Psoas muscle (tissue), 8 donors: Measurements from ENCODE around the gene CFAP100. TPM values are rescaled to one million over a fixed set of nuclear protein-coding genes. Genes with fewer than 3 reads are reported as not detected.

Source experiments
- ATAC-seq, 4 donors: fragments of 200-7000 bp; cut with Tn5 transposase; one replicate each; pipeline ENCODE4 v1.9.1; 2020; ENCODE audit warnings: moderate library complexity in 3 of 4, mild to moderate bottlenecking in 2 of 4
- DNase-seq, 2 donors: peaks; one replicate each; pipeline ENCODE4 v3.0.0-alpha.2; 2020
- H3K27ac ChIP-seq: fragments of 200-600 bp; one replicate; pipeline ENCODE4 v1.8.0; 2022
- H3K27me3 ChIP-seq, 3 donors: fragments of 200-600 bp in 1 of 3; one replicate each; pipeline versions ENCODE4 v1.6.1 to v1.8.0; 2013 to 2022; ENCODE audit warnings: low read length in 2 of 3, mild to moderate bottlenecking in 2 of 3, moderate library complexity in 1 of 3; ENCODE audit not compliant: insufficient read depth in 3 of 3
- H3K36me3 ChIP-seq, 2 donors: fragments of 200-600 bp in 1 of 2; one replicate each; pipeline versions ENCODE4 v1.6.1 to v1.8.0; 2013 to 2022; ENCODE audit warnings: low read depth in 1 of 2, mild to moderate bottlenecking in 1 of 2, moderate library complexity in 1 of 2; ENCODE audit not compliant: insufficient read depth in 1 of 2
- H3K4me1 ChIP-seq: fragments of 200-600 bp; one replicate; pipeline ENCODE4 v1.8.0; 2022
- H3K4me3 ChIP-seq: fragments of 200-600 bp; one replicate; pipeline ENCODE4 v1.8.0; 2022; ENCODE audit warnings: mild to moderate bottlenecking
- H3K9me3 ChIP-seq: fragments of 200-600 bp; one replicate; pipeline ENCODE4 v1.8.0; 2022
- WGBS, 3 donors: extraction: QIAGEN DNeasy Blood & Tissue Kit; methylation state at CpG; one replicate each; pipeline versions ENCODE4 v1.1.6 to v1.1.7; 2013; 5-methylcytosine and 5-hydroxymethylcytosine counted together
- intact Hi-C, 2 donors: fragments of 100-400 bp; cut with DNase I; formaldehyde crosslinking; loops; one replicate each; pipeline versions ENCODE4 v1.11.0 to v1.14.2; 2022
- polyA plus RNA-seq, 3 donors: library from polyadenylated mRNA; stranded (reverse); fragments of 200-250 nt; gene quantifications; one replicate each; pipeline ENCODE4 v1.2.3, GENCODE V29; 2013
- total RNA-seq, 4 donors: library from RNA; stranded (reverse); fragmentation: NEBNext Ultra II Directional in 2 of 4; extraction: Animal tissue kit (Norgen Biotek cat#: 25700) in 2 of 4; gene quantifications; one replicate each; pipeline versions ENCODE4 v1.2.1 to v1.2.4, GENCODE V29; 2021 to 2023
- TF ChIP-seq, protein P1 (sequence below): fragments of 200-600 bp; IDR thresholded peaks from one replicate; pipeline ENCODE4 v1.8.0; 2022; ENCODE audit warnings: antibody characterized with exemption
- donor health status: healthy with polysubstance abuse.
- donor health status: DM: no; HTN: no; CAD: no; lungs with moderate emphysema.
- donor health status: Bipolar disorder and iron deficiency.
- donor health status: healthy.
- donor health status: DM: yes; HTN: yes; CAD: no.
- donor health status: DM: no; HTN: no; CAD: no.
- donor health status: DM: no; HTN: no; CAD: no.
- donor health status: DM: yes; HTN: yes; CAD: no.

CFAP100 gene
- total and polyA plus RNA-seq, 7 donors: not detected

DNA sequence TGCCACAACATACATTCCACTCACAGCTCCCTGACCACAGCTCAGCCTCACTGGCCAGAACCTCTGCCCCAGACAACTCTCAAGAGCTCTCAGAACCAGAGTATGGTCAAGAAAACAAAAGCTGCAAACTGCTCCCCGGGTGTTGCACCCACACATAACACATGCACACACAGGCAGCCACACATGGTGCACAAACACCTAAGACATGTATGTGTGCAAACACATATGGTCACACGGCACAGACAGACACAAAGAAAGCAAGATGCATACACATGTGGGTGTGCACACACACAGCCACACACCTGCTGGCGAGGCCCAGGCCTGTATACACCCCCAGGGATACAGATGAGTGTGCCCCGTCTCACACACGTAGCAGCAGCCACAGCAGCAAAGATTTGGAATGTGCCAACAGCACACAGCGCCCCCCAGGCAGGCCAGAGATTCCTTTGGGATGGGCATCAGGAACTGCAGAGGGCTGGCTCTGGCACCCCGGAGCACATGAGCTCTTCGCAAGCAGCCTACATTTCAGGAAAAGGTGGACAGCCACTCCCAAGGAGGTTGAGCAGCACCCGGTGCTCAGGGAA is 44.1 kb upstream of the CFAP100 start:
- Histone ChIP-seq H3K27me3 (no peaks in the 10 kb centered on the region), H3K4me1 (peaks cover 79% of the 10 kb centered on the region), H3K36me3 (peaks cover 0 to 47% of the 10 kb centered on the region in 2 donors), H3K9me3 (no peaks in the 10 kb centered on the region), H3K4me3 (peak overlapping the region; percentile 43), H3K27ac (no peak overlapping the region)
- TF ChIP-seq, protein P1, sequence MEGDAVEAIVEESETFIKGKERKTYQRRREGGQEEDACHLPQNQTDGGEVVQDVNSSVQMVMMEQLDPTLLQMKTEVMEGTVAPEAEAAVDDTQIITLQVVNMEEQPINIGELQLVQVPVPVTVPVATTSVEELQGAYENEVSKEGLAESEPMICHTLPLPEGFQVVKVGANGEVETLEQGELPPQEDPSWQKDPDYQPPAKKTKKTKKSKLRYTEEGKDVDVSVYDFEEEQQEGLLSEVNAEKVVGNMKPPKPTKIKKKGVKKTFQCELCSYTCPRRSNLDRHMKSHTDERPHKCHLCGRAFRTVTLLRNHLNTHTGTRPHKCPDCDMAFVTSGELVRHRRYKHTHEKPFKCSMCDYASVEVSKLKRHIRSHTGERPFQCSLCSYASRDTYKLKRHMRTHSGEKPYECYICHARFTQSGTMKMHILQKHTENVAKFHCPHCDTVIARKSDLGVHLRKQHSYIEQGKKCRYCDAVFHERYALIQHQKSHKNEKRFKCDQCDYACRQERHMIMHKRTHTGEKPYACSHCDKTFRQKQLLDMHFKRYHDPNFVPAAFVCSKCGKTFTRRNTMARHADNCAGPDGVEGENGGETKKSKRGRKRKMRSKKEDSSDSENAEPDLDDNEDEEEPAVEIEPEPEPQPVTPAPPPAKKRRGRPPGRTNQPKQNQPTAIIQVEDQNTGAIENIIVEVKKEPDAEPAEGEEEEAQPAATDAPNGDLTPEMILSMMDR: no peak
- ATAC-seq (no peak), DNase-seq (peak; percentile 11 to 44)
- intact Hi-C loops: loop anchor here in 1 of 2 donors (5.0 to 10.0 kb wide), 2 partner anchors 63 to 124 kb away; partner anchors contain the start of gene ZXDC
- WGBS, 3 donors: 72 to 74% (median 73%) methylated on average over 9 of the region's 9 CpGs

DNA sequence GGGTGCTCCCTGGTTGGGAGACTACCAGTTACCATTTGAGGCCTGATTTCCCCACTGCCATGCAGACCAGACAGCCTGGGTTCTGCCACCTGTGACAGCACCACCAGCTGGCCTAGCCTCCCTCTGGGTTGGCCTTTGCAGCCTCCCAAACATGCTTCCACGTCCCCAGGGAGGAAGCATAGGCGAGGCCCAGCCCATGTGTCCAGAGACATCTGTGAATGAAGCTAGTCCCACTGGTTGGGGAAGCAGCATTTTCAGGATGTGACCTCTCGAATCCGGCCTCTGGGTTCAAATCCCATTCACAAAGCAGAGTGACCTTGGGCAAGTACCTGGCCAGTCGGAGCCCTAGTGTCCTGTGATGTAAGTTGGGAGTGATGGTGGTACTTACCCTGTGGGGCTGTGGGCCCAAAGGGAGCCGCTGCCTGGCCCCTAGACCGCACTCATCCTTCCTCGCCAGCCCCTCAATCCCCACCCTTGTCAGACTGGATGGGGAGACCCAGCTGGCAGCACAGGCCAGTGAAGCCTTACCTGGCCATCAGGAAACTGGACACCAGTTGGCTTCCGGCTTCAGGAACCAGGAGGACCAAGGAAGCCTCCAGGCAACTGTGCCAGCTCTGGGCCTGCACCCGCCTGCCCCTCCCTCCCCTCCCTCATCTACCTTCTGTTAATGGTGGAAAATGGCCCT is 43.5 kb upstream of the CFAP100 start:
- H3K4me1 ChIP-seq: peaks cover 82% of the 10 kb centered on the region
- DNase-seq: peak; percentile 14 to 42
- H3K36me3 ChIP-seq: peaks cover 0 to 41% of the 10 kb centered on the region in 2 donors
- no peaks in the 10 kb centered on the region for H3K27me3 ChIP-seq
- no peak for ATAC-seq
- no peaks in the 10 kb centered on the region for H3K9me3 ChIP-seq
- H3K4me3 ChIP-seq: peak overlapping the region; percentile 43
- H3K27ac ChIP-seq: no peak overlapping the region
- intact Hi-C loops: loop anchor here in 1 of 2 donors (5.0 to 10.0 kb wide), 2 partner anchors 64 to 124 kb away; partner anchors contain the start of gene ZXDC
- TF ChIP-seq, protein P1: no peak
- 53 to 70% (median 64%) methylated on average over 10 of the region's 10 CpGs for WGBS, 3 donors

DNA sequence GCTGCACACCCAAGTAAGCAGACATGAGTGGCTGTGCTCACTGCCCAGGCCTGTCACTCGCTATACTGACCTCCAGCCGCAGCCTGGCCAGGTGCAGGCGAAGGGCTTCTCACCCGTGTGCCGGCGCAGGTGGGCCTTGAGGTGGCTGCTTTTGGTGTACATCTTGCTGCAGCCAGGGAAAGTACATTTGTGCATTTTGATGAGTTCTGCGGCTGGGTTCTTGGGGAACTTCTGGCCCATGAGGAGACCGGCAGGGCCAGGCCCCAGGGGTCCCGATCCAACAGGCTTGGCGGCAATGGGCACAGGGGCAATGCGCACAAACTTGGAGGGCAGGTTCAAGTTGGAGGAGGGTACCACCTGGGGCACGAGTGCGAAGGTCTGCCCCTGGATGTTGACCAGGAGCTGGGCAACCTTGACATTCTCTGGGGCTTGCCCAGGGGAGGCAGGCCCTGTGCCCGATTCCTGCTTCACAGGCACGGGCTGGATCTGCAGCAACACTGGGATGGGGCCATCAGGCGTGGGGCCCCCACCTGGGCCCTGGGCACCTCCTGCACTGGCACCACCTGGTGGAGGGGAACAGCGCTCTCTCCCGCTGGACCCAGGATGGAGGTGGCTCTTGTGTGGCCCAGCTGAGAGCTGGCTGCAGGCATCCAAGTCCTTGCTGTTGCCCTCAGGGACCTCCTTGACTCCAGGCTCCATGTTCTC is 42.8 kb upstream of the CFAP100 start:
- H3K4me3 ChIP-seq: no peak overlapping the region
- intact Hi-C loops: loop anchor here in 1 of 2 donors (5.0 to 10.0 kb wide), 2 partner anchors 65 to 123 kb away; partner anchors contain the start of gene ZXDC
- peaks cover 0 to 34% of the 10 kb centered on the region in 2 donors for H3K36me3 ChIP-seq
- TF ChIP-seq, protein P1: no peak
- no peaks in the 10 kb centered on the region for H3K9me3 ChIP-seq
- H3K4me1 ChIP-seq: peaks cover 79% of the 10 kb centered on the region
- ATAC-seq: no peak
- H3K27me3 ChIP-seq: no peaks in the 10 kb centered on the region
- peak; percentile 11 to 52 for DNase-seq
- 89 to 90% (median 89%) methylated on average over 18 of the region's 18 CpGs for WGBS, 3 donors
- H3K27ac ChIP-seq: no peak overlapping the region

DNA sequence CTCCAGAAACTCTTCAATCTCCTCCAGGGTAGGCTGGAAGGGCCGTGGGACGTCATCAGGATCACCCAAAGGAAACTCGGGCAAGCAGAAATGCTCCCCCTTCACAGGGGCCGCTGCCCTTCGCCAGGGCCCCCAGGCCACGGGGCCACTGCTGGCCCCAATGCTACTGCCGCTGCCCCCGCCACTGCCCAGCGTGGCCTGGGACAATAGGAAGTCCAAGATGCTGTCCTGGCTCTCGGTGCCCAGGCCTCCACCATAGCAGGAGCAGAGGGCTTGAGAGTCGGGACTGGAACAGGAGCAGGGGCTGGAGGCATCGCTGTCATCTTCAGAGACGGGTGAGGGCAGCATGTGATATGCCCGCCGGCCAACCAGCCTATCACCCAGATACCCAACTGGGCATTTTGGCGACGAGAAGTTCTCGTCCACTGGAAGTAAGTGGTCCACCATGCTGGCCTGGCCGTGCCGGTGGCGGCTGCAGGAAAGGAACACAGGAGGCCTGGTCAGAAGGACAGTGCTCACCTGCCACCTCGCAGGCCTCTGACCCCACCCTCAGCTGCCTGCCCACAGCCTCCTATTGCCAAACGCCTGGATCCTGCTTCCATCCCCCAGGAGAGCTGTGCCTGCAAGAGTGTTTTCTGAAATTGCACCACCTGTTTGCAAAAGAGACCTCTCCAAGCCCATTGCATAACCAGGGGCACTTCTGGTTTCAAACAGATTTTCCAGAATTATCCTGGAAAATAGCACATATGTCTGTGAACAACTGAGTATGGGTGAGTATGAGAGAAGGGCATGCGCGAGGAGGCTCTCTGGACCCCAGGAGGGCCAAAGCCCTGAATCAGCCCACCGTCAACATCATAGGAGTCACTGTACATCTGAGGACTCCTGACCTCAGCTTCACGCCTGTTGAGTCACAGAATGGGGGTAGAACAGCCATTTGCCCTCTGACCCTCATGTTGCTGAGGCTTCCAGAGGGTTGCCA is 41.9 kb upstream of the CFAP100 start:
- Histone ChIP-seq H3K36me3 (peaks cover 0 to 27% of the 10 kb centered on the region in 2 donors), H3K27ac (no peak overlapping the region), H3K27me3 (no peaks in the 10 kb centered on the region), H3K9me3 (no peaks in the 10 kb centered on the region), H3K4me1 (peaks cover 72% of the 10 kb centered on the region), H3K4me3 (peak overlapping the region; percentile 5)
- TF ChIP-seq, protein P1: no peak
- WGBS, 3 donors: 81 to 88% (median 84%) methylated on average over 25 to 27 of the region's 27 CpGs
- intact Hi-C loops: loop anchor here in 1 of 2 donors (5.0 to 10.0 kb wide), 2 partner anchors 65 to 122 kb away; partner anchors contain the start of gene ZXDC
- DNase-seq (peak; percentile 30 to 61), ATAC-seq (no peak)
